Choroid plexus epithelial cell (primary cell): ENCODE data around the gene MFN2.
A peak's percentile ranks its signal among the peaks of the same experiment; 100 is the strongest.
"Not testable (repeated sequence)": the region's sequence is repeated elsewhere in the genome, so short reads cannot be mapped to it uniquely, and the experiment has no call there.

ENCODE experiments used
- DNase-seq: peaks from one replicate; pipeline ENCODE4 v3.0.0-alpha.2; 2010; ENCODE audit warnings: low read depth
- H3K4me3 ChIP-seq: 2 replicates; pipeline ENCODE4 v1.5.1; 2011; ENCODE audit warnings: low read depth, mild to moderate bottlenecking, control low read depth, low read length, moderate library complexity
- TF ChIP-seq, protein P1 (sequence below): conservative IDR thresholded peaks from 2 replicates; pipeline ENCODE4 v1.5.1; 2011; ENCODE audit warnings: low read depth, mild to moderate bottlenecking, control low read depth, inconsistent platforms, low read length, moderate library complexity

Gene MFN2

GRCh38 chr1:12032161-12032621 lies 51.9 kb downstream of the MFN2 start:
- TF ChIP-seq, protein P1, sequence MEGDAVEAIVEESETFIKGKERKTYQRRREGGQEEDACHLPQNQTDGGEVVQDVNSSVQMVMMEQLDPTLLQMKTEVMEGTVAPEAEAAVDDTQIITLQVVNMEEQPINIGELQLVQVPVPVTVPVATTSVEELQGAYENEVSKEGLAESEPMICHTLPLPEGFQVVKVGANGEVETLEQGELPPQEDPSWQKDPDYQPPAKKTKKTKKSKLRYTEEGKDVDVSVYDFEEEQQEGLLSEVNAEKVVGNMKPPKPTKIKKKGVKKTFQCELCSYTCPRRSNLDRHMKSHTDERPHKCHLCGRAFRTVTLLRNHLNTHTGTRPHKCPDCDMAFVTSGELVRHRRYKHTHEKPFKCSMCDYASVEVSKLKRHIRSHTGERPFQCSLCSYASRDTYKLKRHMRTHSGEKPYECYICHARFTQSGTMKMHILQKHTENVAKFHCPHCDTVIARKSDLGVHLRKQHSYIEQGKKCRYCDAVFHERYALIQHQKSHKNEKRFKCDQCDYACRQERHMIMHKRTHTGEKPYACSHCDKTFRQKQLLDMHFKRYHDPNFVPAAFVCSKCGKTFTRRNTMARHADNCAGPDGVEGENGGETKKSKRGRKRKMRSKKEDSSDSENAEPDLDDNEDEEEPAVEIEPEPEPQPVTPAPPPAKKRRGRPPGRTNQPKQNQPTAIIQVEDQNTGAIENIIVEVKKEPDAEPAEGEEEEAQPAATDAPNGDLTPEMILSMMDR: no peak
- no peak for DNase-seq
- H3K4me3 ChIP-seq: no peak overlapping the region

- not testable (repeated sequence) for H3K4me3 ChIP-seq, DNase-seq
Measured at GRCh38 chr1:12033441-12033840, 53.2 kb downstream of the MFN2 start.

- DNase-seq: peak; percentile 91
- TF ChIP-seq, protein P1: no peak
- no peak overlapping the region for H3K4me3 ChIP-seq
Measured at GRCh38 chr1:12034381-12034801, 54.1 kb downstream of the MFN2 start.

GRCh38 chr1:12035312-12035711 lies 55.1 kb downstream of the MFN2 start:
- DNase-seq: no peak
- H3K4me3 ChIP-seq: no peak overlapping the region
- TF ChIP-seq, protein P1: no peak

DNA sequence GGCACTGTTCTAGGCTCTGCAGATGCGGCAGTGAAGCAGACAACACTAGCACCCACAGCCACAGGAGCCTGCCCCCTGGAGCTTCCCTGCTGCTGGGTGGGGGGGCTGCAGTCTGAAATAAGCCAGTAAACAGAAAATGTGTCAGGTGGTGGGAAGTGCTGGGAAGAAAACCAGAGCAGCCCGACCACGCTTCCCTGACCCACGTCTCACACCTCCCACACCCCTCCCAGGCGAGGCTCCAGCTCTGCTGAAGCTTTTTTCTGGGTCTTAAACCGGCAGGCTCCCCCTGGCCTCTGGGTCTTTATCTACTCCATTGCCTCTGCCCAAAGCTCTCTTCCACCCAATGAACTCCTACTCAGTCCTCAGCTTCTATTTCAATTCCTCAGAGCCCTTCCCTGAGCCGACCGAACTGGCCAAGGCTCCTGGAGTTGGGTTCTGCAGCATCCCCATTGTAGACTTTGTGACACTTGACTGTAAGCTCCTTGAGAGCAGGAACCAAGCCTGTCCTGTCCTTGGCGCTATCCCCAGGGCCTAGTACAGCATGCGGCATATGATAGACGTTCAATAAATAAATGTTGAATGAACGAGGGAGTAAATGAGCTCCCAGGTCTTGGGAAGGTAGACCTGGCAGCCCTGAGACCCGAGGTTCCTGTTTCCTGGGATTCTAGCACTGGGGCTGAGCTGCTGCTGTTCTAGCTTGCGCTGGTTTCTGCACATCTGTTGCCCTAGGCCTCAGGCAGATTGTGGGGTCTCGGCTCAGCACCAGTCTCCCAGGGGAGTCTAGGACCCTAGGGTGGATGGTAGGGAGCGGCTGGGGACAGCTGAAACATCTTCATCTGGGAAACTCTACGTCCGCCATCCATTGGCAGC lies 57.5 kb downstream of the MFN2 start:
- TF ChIP-seq, protein P1: no peak
- DNase-seq: no peak

DNA sequence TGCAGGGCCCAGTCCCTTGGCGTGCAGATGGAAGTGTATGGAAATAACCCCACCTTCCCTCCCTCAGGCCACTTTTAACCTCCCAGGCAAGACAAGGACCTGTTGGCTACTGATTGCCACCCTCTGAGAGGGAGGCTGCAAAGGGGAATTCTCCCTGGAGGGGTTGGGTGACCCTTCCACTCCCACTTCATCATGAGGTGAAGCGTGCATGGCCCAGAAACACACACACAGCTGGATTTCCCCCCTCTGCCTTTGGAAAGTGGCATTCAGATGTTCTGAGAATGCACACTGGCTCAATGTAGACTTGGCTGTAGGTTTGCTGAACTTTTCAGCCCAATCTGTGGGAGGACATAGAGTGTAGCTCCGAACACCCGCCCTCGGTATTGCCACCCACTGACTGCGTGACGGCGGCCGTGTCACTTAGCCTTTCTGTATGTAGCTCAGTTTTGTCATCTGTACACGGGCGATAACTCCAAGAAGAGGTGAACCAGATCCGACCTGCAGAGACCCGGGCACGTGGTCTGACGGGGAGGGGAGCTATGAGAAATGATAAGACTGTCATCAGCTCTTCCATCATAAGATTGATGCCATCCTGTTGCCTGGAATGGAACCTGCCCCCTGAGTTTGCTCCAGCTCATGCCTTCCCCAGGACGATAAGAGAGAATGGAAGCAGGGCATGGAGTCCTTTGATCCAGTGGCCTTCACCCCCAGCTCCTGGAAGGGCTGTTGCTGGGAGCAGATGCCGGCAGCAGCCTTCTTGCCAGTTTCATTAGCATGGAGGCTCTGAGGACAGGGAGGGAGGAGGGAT lies 58.3 kb downstream of the MFN2 start:
- TF ChIP-seq, protein P1: no peak
- DNase-seq: no peak
- no peak overlapping the region for H3K4me3 ChIP-seq

More for the DNA sequence above, 57.5 kb downstream of the MFN2 start:
- no peak overlapping the region for H3K4me3 ChIP-seq

DNA sequence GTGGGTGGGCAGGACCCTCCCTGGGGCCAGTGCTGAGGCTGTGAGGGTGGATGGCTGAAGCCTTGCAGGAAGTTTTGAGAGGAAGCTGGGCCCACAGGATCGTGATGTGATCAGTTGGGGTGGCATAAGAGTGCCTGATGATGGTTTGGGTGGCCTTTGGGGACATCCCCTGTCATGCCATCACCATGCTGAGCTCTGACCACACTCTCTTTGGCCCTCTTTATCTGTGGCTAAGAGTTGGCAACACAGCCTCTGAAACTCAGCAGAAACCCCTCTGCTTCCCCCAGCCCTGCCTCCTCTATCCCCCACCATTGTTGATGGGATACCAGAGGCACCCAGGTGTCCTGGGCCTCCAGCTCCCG lies 58.9 kb downstream of the MFN2 start:
- no peak overlapping the region for H3K4me3 ChIP-seq
- DNase-seq: no peak
- TF ChIP-seq, protein P1: no peak

GRCh38 chr1:12039824-12040456 lies 59.7 kb downstream of the MFN2 start:
- not testable (repeated sequence) for H3K4me3 ChIP-seq, DNase-seq
